K562 (cell line): ENCODE data around the gene MPRIP. TPM values are rescaled to one million over a fixed set of nuclear protein-coding genes. Genes with fewer than 3 reads are reported as not detected.

Source experiments
- ATAC-seq: fragments of 200-7000 bp; cut with Tn5 transposase; 3 replicates; pipeline ENCODE4 v1.9.1; 2020; ENCODE audit warnings: moderate library complexity
- BruUV-seq: library from RNA; stranded (reverse); fragments of 400-500 nt; replicated peaks from 2 replicates; lab custom pipeline; 2021; lab: Mats Ljungman, UMichigan
- CTCF ChIA-PET: fragments of 300-600 bp; formaldehyde crosslinking; extraction: SDS; loops from one replicate; lab custom pipeline; 2021; ENCODE audit warnings: low intra/inter-chr PET ratio; lab: Yijun Ruan, JAX
- POLR2A ChIA-PET: fragments of 300-600, 350-650 bp; sonication (Branson Sonifier 250); formaldehyde crosslinking; extraction: SDS; loops from one replicate; lab custom pipeline; 2021; ENCODE audit warnings: antibody characterized with exemption, inconsistent platforms; lab: Yijun Ruan, JAX
- DNase-seq, 4 experiments: peaks; one replicate each; pipeline versions ENCODE4 v3.0.0 to v3.0.0-alpha.2; 2011 to 2018; ENCODE audit warnings: low spot score in 3 of 4, mixed read lengths in 3 of 4; ENCODE audit errors: extremely low read depth in 1 of 4
- FAIRE-seq: peaks from 2 replicates; lab custom pipeline; 2011; peaks lifted over from hg19 to GRCh38; lab: Jason Lieb, UNC
- H2AFZ ChIP-seq: 2 replicates; pipeline ENCODE4 v1.6.0; 2011; ENCODE audit warnings: low read depth, low read length, control low read depth, inconsistent platforms
- H3K27ac ChIP-seq: fragments of 200-600 bp; 3 replicates; pipeline ENCODE4 v1.8.0; 2011; ENCODE audit warnings: low read depth, mild to moderate bottlenecking, control low read depth, inconsistent platforms, low read length, moderate library complexity, mixed read lengths; ENCODE audit errors: extremely low read depth
- H3K27me3 ChIP-seq, 2 experiments: fragments of 300-600 bp in 1 of 2; 2 replicates in 1 of 2; 3 replicates in 1 of 2; pipeline versions ENCODE4 v1.6.0 to v1.8.0; 2011; ENCODE audit warnings: inconsistent platforms in 2 of 2, low read length in 2 of 2, mild to moderate bottlenecking in 1 of 2, mixed read lengths in 1 of 2, moderate library complexity in 1 of 2; ENCODE audit not compliant: control insufficient read depth in 2 of 2, insufficient read depth in 2 of 2
- H3K36me3 ChIP-seq: fragments of 300-600 bp; 3 replicates; pipeline ENCODE4 v1.8.0; 2011; ENCODE audit warnings: mild to moderate bottlenecking, low read length, inconsistent platforms; ENCODE audit not compliant: control insufficient read depth, insufficient read depth
- H3K4me1 ChIP-seq, 2 experiments: fragments of 200-600 bp in 1 of 2; replicated peaks in 1 of 2; 2 replicates in 1 of 2; 3 replicates in 1 of 2; pipeline versions ENCODE4 v1.5.1 to v1.8.0; 2011; ENCODE audit warnings: inconsistent platforms in 2 of 2, low read length in 2 of 2, mild to moderate bottlenecking in 1 of 2, mixed read lengths in 1 of 2, moderate library complexity in 1 of 2; ENCODE audit not compliant: control insufficient read depth in 2 of 2, insufficient read depth in 2 of 2
- H3K4me2 ChIP-seq: 2 replicates; pipeline ENCODE4 v1.6.1; 2011; ENCODE audit warnings: low read length, control low read depth, inconsistent platforms, mixed read lengths; ENCODE audit not compliant: insufficient read depth
- H3K4me3 ChIP-seq: fragments of 200-600 bp; sonication (generic), shearing (Covaris generic); 2 replicates; pipeline ENCODE4 v1.5.1; 2016; ENCODE audit warnings: control low read depth, inconsistent platforms
- H3K79me2 ChIP-seq: fragments of 200-600 bp; 3 replicates; pipeline ENCODE4 v1.8.0; 2011; ENCODE audit warnings: low read length, inconsistent platforms; ENCODE audit not compliant: control insufficient read depth, insufficient read depth
- H3K9ac ChIP-seq, 2 experiments: 2 replicates each; pipeline versions ENCODE4 v1.6.0 to v1.6.1; 2011; ENCODE audit warnings: low read depth in 2 of 2, low read length in 2 of 2, control low read depth in 1 of 2, inconsistent platforms in 1 of 2, mild to moderate bottlenecking in 1 of 2, mixed read lengths in 1 of 2; ENCODE audit not compliant: insufficient read depth in 1 of 2
- H3K9me1 ChIP-seq: one replicate; pipeline ENCODE4 v1.6.0; 2011; ENCODE audit warnings: inconsistent platforms, mild to moderate bottlenecking, low read length, moderate library complexity; ENCODE audit not compliant: control insufficient read depth, insufficient read depth
- H3K9me3 ChIP-seq: replicated peaks from 2 replicates; pipeline ENCODE4 v1.5.1; 2011; ENCODE audit warnings: low read depth, low read length, inconsistent platforms; ENCODE audit not compliant: control insufficient read depth, insufficient read depth
- H4K20me1 ChIP-seq: replicated peaks from 2 replicates; pipeline ENCODE4 v1.6.1; 2011; ENCODE audit warnings: low read length, inconsistent platforms, mixed read lengths; ENCODE audit not compliant: control insufficient read depth, insufficient read depth
- ELF4 ChIP-seq: fragments of 450-650 bp; formaldehyde crosslinking; IDR thresholded peaks from 2 replicates; pipeline ENCODE4 v1.4.0; 2022; ENCODE audit warnings: missing genetic modification characterization
- GATAD2A ChIP-seq: fragments of 450-650 bp; IDR thresholded peaks from 2 replicates; pipeline ENCODE4 v1.6.1; 2017
- HDAC6 ChIP-seq: IDR thresholded peaks from 2 replicates; pipeline ENCODE4 v1.6.1; 2012; ENCODE audit warnings: low read depth, mild to moderate bottlenecking, control low read depth, inconsistent platforms, low read length, moderate library complexity
- HNRNPK ChIP-seq: fragments of 200-400 bp; formaldehyde crosslinking; IDR thresholded peaks from one replicate; pipeline ENCODE4 v1.6.1; 2018; ENCODE audit warnings: mild to moderate bottlenecking, low read depth, low read length; ENCODE audit not compliant: poor library complexity, severe bottlenecking
- IRF2 ChIP-seq: sonication (generic); formaldehyde crosslinking; IDR thresholded peaks from 2 replicates; pipeline ENCODE4 v1.8.1; 2022; ENCODE audit warnings: mild to moderate bottlenecking, missing genetic modification reagents
- MYBL2 ChIP-seq, 2 experiments: fragments of 450-650 bp in 1 of 2; sonication (generic) in 1 of 2; formaldehyde crosslinking in 1 of 2; IDR thresholded peaks; 2 replicates each; pipeline versions ENCODE4 v1.6.1 to v1.8.1; 2017 to 2022; ENCODE audit warnings: borderline replicate concordance in 1 of 2, inconsistent platforms in 1 of 2, low read depth in 1 of 2, mild to moderate bottlenecking in 1 of 2, missing genetic modification reagents in 1 of 2, moderate library complexity in 1 of 2
- NCOR1 ChIP-seq: fragments of 450-650 bp; IDR thresholded peaks from 2 replicates; pipeline ENCODE4 v1.6.1; 2016; ENCODE audit warnings: mild to moderate bottlenecking, moderate library complexity
- NEUROD1 ChIP-seq: fragments of 150-350 bp; IDR thresholded peaks from 2 replicates; pipeline ENCODE4 v1.6.1; 2014; ENCODE audit warnings: borderline replicate concordance, low read length, low read depth; ENCODE audit not compliant: partially characterized antibody
- SETDB1 ChIP-seq: IDR thresholded peaks from one replicate; pipeline ENCODE4 v1.6.1; 2012; ENCODE audit warnings: low read length, control low read depth, inconsistent platforms
- SRSF7 ChIP-seq: fragments of 200-400 bp; formaldehyde crosslinking; optimal IDR thresholded peaks from 2 replicates; pipeline ENCODE3; 2017; ENCODE audit warnings: mild to moderate bottlenecking, low read depth, low read length
- ZBTB34 ChIP-seq: fragments of 250-450 bp; sonication (Bioruptor Pico); IDR thresholded peaks from 2 replicates; pipeline ENCODE4 v1.8.0; 2021; ENCODE audit warnings: mild to moderate bottlenecking, moderate library complexity
- ZFP36 ChIP-seq: fragments of 150-350 bp; IDR thresholded peaks from 2 replicates; pipeline ENCODE4 v1.6.1; 2018; ENCODE audit warnings: low read length, low read depth; ENCODE audit not compliant: partially characterized antibody
- WGBS: fragments of 100-300 bp; shearing (Covaris generic); methylation state at CpG from one replicate; pipeline ENCODE4 v1.1.6; 2016; ENCODE audit warnings: low coverage, mixed read lengths; ENCODE audit not compliant: insufficient coverage; ENCODE audit errors: missing lambda C conversion rate; 5-methylcytosine and 5-hydroxymethylcytosine counted together
- in situ Hi-C: fragments of 300-500 bp; cut with MboI; formaldehyde crosslinking; loops from 4 replicates; pipeline ENCODE4 v1.15.0; 2018; ENCODE audit warnings: inconsistent platforms, mixed read lengths
- intact Hi-C: fragments of 100-400 bp; cut with micrococcal nuclease; formaldehyde crosslinking; loops from 2 replicates; pipeline ENCODE4 v1.14.2; 2022
- polyA plus RNA-seq, 8 experiments: library from polyadenylated mRNA; depleted of rRNA in 4 of 8; stranded (reverse) in 5 of 8; unstranded in 3 of 8; fragments of >200 nt; fragmentation: Nextera tagmentation in 2 of 8; fragmentation: Illumina TruSeq in 1 of 8; extraction: Ambion mirVana in 2 of 8; extraction: Trizol in 1 of 8; gene quantifications; 2 replicates each; pipeline versions ENCODE4 v1.2.1 to v1.2.3, GENCODE V29; 2011 to 2014; ENCODE audit warnings: inconsistent platforms in 1 of 8, missing spikeins in 1 of 8
- total RNA-seq, 7 experiments: library from RNA; depleted of rRNA in 6 of 7; stranded (reverse); fragments of >200 nt in 6 of 7; fragmentation: Illumina TruSeq in 2 of 7; extraction: Trizol in 2 of 7; gene quantifications; 2 replicates each; pipeline versions ENCODE4 v1.2.1 to v1.2.3, GENCODE V29; 2011 to 2021; ENCODE audit warnings: low replicate concordance in 1 of 7
- TF ChIP-seq, protein P1 (sequence below): sonication (generic); formaldehyde crosslinking; IDR thresholded peaks from 2 replicates; pipeline ENCODE4 v1.8.0; 2023; ENCODE audit warnings: mild to moderate bottlenecking, missing genetic modification reagents
- TF ChIP-seq, protein P2 (sequence below), 3 experiments: fragments of 200-800 bp in 1 of 3; sonication (Bioruptor generic) in 1 of 3; sonication (generic) in 1 of 3; formaldehyde crosslinking in 1 of 3; IDR thresholded peaks; 2 replicates each; pipeline versions ENCODE4 v1.6.1 to v1.8.0; 2016 to 2022; ENCODE audit warnings: mild to moderate bottlenecking in 2 of 3, missing compliant biosample characterization in 2 of 3, missing genetic modification characterization in 2 of 3, missing genetic modification reagents in 1 of 3

MPRIP gene
- total and polyA plus RNA-seq, 9 of the 15 experiments (the other 6 are each of a cell fraction or from before 2014, with no cell fraction given), result 10.0 to 72.6 (median 30.1) TPM

DNA sequence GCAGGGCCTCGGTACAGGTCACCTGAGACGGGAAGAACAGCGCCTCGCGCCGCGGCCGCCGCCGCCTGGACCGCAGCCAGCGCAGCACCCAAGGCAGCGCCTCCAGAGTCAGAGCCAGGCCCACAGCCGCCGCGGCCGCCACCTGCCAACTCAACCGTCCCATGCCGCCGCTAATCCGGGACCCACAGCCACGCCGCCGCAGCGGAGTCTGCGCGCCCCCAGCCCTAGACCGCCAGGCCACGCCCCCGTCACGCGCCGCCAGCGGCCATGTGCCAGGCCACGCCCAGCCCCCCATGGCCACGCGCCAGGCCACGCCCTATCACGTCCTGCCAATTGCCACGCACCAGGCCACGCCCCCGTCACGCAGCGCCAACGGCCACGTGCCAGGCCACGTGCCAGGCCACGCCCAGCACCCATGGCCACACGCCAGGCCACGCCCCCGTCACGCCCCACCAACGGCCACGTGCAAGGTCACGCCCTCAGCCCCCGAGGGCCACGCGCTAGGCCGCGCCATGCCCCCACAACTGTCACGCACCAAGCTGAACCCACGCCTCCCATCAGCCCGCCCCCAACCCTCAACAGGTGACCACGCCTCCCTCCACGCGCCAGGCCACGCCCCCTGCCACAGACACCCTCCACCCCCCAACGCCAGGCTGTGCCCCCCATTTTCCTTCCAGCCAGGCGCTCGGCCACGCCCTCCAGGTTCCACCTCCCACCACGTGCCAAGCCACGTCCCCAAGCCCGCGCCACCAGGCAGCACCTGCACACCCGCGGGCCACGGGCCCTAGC is 164.1 kb downstream of the MPRIP start, which contains the start of gene PLD6:
Gene PLD6 (minus strand): TSS at position 210 of the 789 bp plus-strand sequence. CDS start 47 bp downstream, at position 163.
- peak within 1 kb of the TSS; percentile 94 for H2AFZ ChIP-seq
- H3K36me3 ChIP-seq, result peaks cover 37% of the 10 kb centered on the region; the same call in 2 of the 3 replicates
- POLR2A ChIA-PET, result interaction anchor here (1.2 kb wide), 1 partner anchor 60 kb away, joined by 3 read pairs; no protein-coding TSS in a partner anchor
- CTCF ChIA-PET, result no interaction called here
- in situ Hi-C loops, result no loop called here
- peak within 1 kb of the TSS; percentile 88 to 97 for H3K9ac ChIP-seq
- H4K20me1 ChIP-seq, result no peaks in the 10 kb centered on the region
- peak within 1 kb of the TSS; percentile 84 for H3K4me2 ChIP-seq
- H3K4me3 ChIP-seq, result peak within 1 kb of the TSS; percentile 66
- H3K9me1 ChIP-seq, result no peaks in the 10 kb centered on the region
- intact Hi-C loops, result loop anchor here (2.0 kb wide), 1 partner anchor 74 kb away; the partner anchor contains the start of gene COPS3
- FAIRE-seq, result peak; percentile 82
- H3K27me3 ChIP-seq, result no peaks in the 10 kb centered on the region
- DNase-seq, result peak; percentile 86 to 88 (median 88)
- H3K4me1 ChIP-seq, result peaks cover 10 to 39% of the 10 kb centered on the region in 2 experiments; a peak in 4 of 5 replicates
- H3K79me2 ChIP-seq, result peaks cover 42% of the 10 kb centered on the region
- no TSS peak for BruUV-seq
- ATAC-seq, result peak; percentile 77
- H3K27ac ChIP-seq, result peak within 1 kb of the TSS; percentile 92
- no peaks in the 10 kb centered on the region for H3K9me3 ChIP-seq
- WGBS, result 8% methylated on average over 17 of the region's 78 CpGs
- no peak for TF ChIP-seq GATAD2A
- TF ChIP-seq, protein P1, sequence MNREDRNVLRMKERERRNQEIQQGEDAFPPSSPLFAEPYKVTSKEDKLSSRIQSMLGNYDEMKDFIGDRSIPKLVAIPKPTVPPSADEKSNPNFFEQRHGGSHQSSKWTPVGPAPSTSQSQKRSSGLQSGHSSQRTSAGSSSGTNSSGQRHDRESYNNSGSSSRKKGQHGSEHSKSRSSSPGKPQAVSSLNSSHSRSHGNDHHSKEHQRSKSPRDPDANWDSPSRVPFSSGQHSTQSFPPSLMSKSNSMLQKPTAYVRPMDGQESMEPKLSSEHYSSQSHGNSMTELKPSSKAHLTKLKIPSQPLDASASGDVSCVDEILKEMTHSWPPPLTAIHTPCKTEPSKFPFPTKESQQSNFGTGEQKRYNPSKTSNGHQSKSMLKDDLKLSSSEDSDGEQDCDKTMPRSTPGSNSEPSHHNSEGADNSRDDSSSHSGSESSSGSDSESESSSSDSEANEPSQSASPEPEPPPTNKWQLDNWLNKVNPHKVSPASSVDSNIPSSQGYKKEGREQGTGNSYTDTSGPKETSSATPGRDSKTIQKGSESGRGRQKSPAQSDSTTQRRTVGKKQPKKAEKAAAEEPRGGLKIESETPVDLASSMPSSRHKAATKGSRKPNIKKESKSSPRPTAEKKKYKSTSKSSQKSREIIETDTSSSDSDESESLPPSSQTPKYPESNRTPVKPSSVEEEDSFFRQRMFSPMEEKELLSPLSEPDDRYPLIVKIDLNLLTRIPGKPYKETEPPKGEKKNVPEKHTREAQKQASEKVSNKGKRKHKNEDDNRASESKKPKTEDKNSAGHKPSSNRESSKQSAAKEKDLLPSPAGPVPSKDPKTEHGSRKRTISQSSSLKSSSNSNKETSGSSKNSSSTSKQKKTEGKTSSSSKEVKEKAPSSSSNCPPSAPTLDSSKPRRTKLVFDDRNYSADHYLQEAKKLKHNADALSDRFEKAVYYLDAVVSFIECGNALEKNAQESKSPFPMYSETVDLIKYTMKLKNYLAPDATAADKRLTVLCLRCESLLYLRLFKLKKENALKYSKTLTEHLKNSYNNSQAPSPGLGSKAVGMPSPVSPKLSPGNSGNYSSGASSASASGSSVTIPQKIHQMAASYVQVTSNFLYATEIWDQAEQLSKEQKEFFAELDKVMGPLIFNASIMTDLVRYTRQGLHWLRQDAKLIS (CRISPR knock-in tag), result peak; percentile 80; the same call in 1 of the 2 replicates
- TF ChIP-seq HDAC6, result no peak
- TF ChIP-seq NCOR1, result peak; percentile 26; the same call in 1 of the 2 replicates
- no peak for TF ChIP-seq ZBTB34 (CRISPR knock-in tag)
- TF ChIP-seq IRF2 (CRISPR knock-in tag), result no peak
- TF ChIP-seq, protein P2, sequence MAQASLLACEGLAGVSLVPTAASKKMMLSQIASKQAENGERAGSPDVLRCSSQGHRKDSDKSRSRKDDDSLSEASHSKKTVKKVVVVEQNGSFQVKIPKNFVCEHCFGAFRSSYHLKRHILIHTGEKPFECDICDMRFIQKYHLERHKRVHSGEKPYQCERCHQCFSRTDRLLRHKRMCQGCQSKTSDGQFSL (CRISPR knock-in tag; IDR thresholded peaks at IDR 0.05), result peak; percentile 82
- TF ChIP-seq, protein P2 (tag; IDR thresholded peaks at IDR 0.05), result no peak
- TF ChIP-seq SRSF7, result no peak
- TF ChIP-seq ZFP36, result no peak
- no peak for TF ChIP-seq ELF4
- TF ChIP-seq NEUROD1, result peak; percentile 18
- no peak for TF ChIP-seq HNRNPK
- TF ChIP-seq SETDB1, result no peak
- TF ChIP-seq MYBL2 (IDR thresholded peaks at IDR 0.05; ENCODE audit: low read depth), result no peak
- TF ChIP-seq MYBL2 (CRISPR knock-in tag; IDR thresholded peaks at IDR 0.05; ENCODE audit: borderline replicate concordance), result no peak; the same call in 1 of the 2 replicates
